Measurements from ENCODE around the gene NCKAP5. TPM values are rescaled to one million over a fixed set of nuclear protein-coding genes. Genes with fewer than 3 reads are reported as not detected.

NCKAP5 gene

DNA sequence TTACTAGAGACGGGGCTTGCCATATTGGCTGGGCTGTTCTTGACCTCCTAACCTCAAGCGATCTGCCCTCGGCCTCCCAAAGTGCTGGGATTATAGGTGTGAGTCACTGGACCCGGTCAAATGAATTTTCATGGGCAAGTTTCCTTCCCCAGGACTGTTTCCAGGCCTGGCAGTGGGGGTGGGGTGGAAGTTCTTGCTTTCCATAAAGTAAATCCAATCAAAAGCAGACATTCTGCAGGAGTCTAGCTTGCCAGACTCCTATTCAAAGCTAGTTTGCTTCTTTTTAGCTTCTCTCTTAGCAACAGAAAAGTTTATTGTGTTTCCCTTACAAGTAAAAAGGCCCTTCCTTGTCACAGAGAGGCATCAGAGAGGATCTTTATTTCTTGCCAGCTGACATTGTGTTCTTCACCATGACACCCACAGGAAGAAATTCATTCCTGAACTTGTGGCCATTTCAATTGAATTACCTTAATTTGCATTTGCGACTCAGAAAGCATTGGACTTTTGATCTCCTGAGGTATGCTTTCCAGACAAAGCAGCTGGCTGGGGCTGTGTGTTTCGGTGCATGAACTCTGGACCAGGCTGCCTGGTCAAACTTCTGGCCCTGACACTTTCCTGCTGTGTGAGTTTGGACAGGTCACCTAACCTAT, 936.1 kb downstream of the NCKAP5 start:
- Histone ChIP-seq H3K9ac (ENCODE audit: low read length) (no peak overlapping the region), H3K36me3 (ENCODE audit: control insufficient read depth, insufficient read depth, low read length) (no peaks in the 10 kb centered on the region), H3K79me2 (ENCODE audit: control insufficient read depth, insufficient read depth, low read length) (no peaks in the 10 kb centered on the region), H3K4me2 (ENCODE audit: low read length) (no peak overlapping the region), H4K8ac (ENCODE audit: low read depth, low read length) (no peak overlapping the region), H3K4me1 (ENCODE audit: control insufficient read depth, low read depth, low read length) (peaks cover 4% of the 10 kb centered on the region), H3K27me3 (ENCODE audit: insufficient read depth, low read length, poor library complexity) (no peaks in the 10 kb centered on the region), H3K4me3 (ENCODE audit: low read length) (no peak overlapping the region), H3K27ac (ENCODE audit: low read depth, low read length) (no peak overlapping the region), H3K79me1 (ENCODE audit: low read length) (no peaks in the 10 kb centered on the region), H2BK5ac (ENCODE audit: low read length) (no peak overlapping the region), H2BK120ac (ENCODE audit: low read depth, low read length) (no peak overlapping the region), H2AK5ac (ENCODE audit: low read length) (no peak overlapping the region), H3K18ac (ENCODE audit: low read length) (no peak overlapping the region), H3K4ac (ENCODE audit: low read depth, low read length) (no peak overlapping the region), H2BK15ac (replicated peaks; ENCODE audit: low read depth) (no peak overlapping the region), H3K56ac (ENCODE audit: low read length) (no peak overlapping the region), H3K23ac (ENCODE audit: low read length) (no peak overlapping the region), H4K5ac (ENCODE audit: low read length) (no peak overlapping the region)
- no peak for DNase-seq
- no CpG with 5 or more reads among the region's 6 CpGs for WGBS (ENCODE audit: extremely low coverage, insufficient coverage, low lambda C conversion rate)

DNA sequence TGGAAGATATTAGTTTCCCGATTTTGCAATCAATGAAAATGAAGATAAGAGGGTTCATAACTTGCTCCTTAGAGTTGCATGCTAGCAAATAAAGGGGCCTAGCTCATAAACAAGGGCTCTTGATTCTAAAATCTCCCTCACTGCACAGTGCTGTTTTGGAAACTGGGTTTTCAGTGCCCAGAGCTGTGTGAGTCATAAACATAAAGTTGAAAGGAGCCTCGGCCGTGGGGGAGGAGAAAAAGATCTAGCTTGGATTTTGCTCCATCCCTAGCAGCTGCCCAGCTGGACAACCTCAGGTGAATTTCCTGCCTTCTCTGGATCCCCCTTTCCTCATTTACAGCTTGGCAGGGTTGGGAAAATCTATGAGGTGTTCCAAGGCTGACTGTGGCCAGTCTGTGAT, 940.7 kb downstream of the NCKAP5 start:
- Histone ChIP-seq H3K27me3 (ENCODE audit: insufficient read depth, low read length, poor library complexity) (no peaks in the 10 kb centered on the region), H2AK5ac (ENCODE audit: low read length) (no peak overlapping the region), H2BK5ac (ENCODE audit: low read length) (no peak overlapping the region), H3K36me3 (ENCODE audit: control insufficient read depth, insufficient read depth, low read length) (no peaks in the 10 kb centered on the region), H3K4me3 (ENCODE audit: low read length) (no peak overlapping the region), H3K4me1 (ENCODE audit: control insufficient read depth, low read depth, low read length) (peaks cover 2% of the 10 kb centered on the region), H3K4me2 (ENCODE audit: low read length) (no peak overlapping the region), H3K56ac (ENCODE audit: low read length) (no peak overlapping the region), H3K18ac (ENCODE audit: low read length) (no peak overlapping the region), H2BK120ac (ENCODE audit: low read depth, low read length) (no peak overlapping the region), H2BK15ac (replicated peaks; ENCODE audit: low read depth) (no peak overlapping the region), H3K79me2 (ENCODE audit: control insufficient read depth, insufficient read depth, low read length) (no peaks in the 10 kb centered on the region), H4K8ac (ENCODE audit: low read depth, low read length) (no peak overlapping the region), H3K79me1 (ENCODE audit: low read length) (no peaks in the 10 kb centered on the region), H4K5ac (ENCODE audit: low read length) (no peak overlapping the region), H3K4ac (ENCODE audit: low read depth, low read length) (no peak overlapping the region), H3K27ac (ENCODE audit: low read depth, low read length) (no peak overlapping the region), H3K9ac (ENCODE audit: low read length) (no peak overlapping the region), H3K23ac (ENCODE audit: low read length) (no peak overlapping the region)
- WGBS (ENCODE audit: extremely low coverage, insufficient coverage, low lambda C conversion rate), result no CpG with 5 or more reads among the region's 3 CpGs
- DNase-seq, result no peak

DNA sequence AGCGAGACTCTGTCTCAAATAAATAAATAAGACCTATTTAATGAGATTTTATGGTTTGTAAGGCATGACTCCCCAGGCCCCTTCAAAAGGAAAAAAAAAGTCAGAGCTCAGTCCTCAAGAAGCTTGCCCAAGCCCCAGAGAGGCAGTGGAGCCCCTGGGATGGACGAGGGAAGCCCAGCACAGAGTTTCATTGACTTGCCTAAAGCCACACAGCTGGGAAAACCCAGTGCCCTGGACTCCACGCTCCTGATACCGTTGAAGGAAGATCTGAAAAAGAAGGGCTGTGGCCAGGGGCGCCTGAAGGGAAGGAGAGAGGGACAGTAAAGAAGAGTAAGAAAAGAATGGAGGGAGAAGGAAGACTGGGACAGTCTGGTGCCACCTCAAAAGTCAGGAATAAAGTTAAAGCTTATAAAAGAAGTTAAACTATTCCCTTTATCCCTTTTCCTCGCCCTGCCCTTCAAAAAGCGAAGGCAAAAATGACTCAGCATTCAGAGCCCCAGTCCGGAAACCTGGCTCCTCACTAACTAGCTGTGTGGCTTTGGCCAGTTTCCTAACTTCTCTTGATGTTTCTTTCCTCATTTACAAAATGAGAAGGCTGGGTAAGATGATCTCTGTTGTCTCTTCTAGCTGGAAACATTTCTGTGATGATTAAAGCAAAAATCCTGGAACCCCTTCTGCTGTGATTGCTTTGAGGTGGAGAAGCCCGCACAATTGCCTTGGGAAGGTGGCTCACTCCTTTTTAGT, 945.0 kb downstream of the NCKAP5 start:
- H3K27ac ChIP-seq (ENCODE audit: low read depth, low read length), result no peak overlapping the region
- H4K8ac ChIP-seq (ENCODE audit: low read depth, low read length), result no peak overlapping the region
- no peak overlapping the region for H2BK5ac ChIP-seq (ENCODE audit: low read length)
- DNase-seq, result no peak
- no peak overlapping the region for H2BK120ac ChIP-seq (ENCODE audit: low read depth, low read length)
- H3K79me1 ChIP-seq (ENCODE audit: low read length), result no peaks in the 10 kb centered on the region
- H3K9ac ChIP-seq (ENCODE audit: low read length), result no peak overlapping the region
- H3K4me3 ChIP-seq (ENCODE audit: low read length), result no peak overlapping the region
- no peaks in the 10 kb centered on the region for H3K36me3 ChIP-seq (ENCODE audit: control insufficient read depth, insufficient read depth, low read length)
- H2BK15ac ChIP-seq (replicated peaks; ENCODE audit: low read depth), result no peak overlapping the region
- H3K23ac ChIP-seq (ENCODE audit: low read length), result peak overlapping the region; percentile 84
- H3K79me2 ChIP-seq (ENCODE audit: control insufficient read depth, insufficient read depth, low read length), result no peaks in the 10 kb centered on the region
- no peak overlapping the region for H2AK5ac ChIP-seq (ENCODE audit: low read length)
- no CpG with 5 or more reads among the region's 9 CpGs for WGBS (ENCODE audit: extremely low coverage, insufficient coverage, low lambda C conversion rate)
- no peaks in the 10 kb centered on the region for H3K4me1 ChIP-seq (ENCODE audit: control insufficient read depth, low read depth, low read length)
- peak overlapping the region; percentile 41 for H3K18ac ChIP-seq (ENCODE audit: low read length)
- no peak overlapping the region for H3K56ac ChIP-seq (ENCODE audit: low read length)
- no peak overlapping the region for H4K5ac ChIP-seq (ENCODE audit: low read length)
- no peak overlapping the region for H3K4ac ChIP-seq (ENCODE audit: low read depth, low read length)
- no peaks in the 10 kb centered on the region for H3K27me3 ChIP-seq (ENCODE audit: insufficient read depth, low read length, poor library complexity)
- no peak overlapping the region for H3K4me2 ChIP-seq (ENCODE audit: low read length)

Small RNA genes lying within 50 kb of the gene (small RNA-seq; reads per million reads assigned to genes)
- gene AC016909.1 (ENCODE audit: insufficient read depth) (not detected), gene RN7SKP154 (ENCODE audit: insufficient read depth) (not detected), gene RNU6-579P (ENCODE audit: insufficient read depth) (not detected)
